Activated naive CD8-positive, alpha-beta T cell (primary cell): Measurements from ENCODE around the gene BCAT1.

Source experiments
- H3K27ac Mint-ChIP-seq: one replicate; pipeline ENCODE4 v1.8.0; 2021; ENCODE audit warnings: mixed read lengths
- H3K27me3 Mint-ChIP-seq: one replicate; pipeline ENCODE4 v1.8.0; 2021; ENCODE audit warnings: mixed read lengths
- H3K36me3 Mint-ChIP-seq: one replicate; pipeline ENCODE4 v1.8.0; 2021; ENCODE audit warnings: mixed read lengths
- H3K4me1 Mint-ChIP-seq: one replicate; pipeline ENCODE4 v1.8.0; 2021; ENCODE audit warnings: low read depth, mixed read lengths
- H3K4me3 Mint-ChIP-seq: one replicate; pipeline ENCODE4 v1.8.0; 2021; ENCODE audit warnings: mild to moderate bottlenecking, mixed read lengths
- H3K9me3 Mint-ChIP-seq: one replicate; pipeline ENCODE4 v1.8.0; 2021; ENCODE audit warnings: low read depth, mixed read lengths

BCAT1 gene

DNA sequence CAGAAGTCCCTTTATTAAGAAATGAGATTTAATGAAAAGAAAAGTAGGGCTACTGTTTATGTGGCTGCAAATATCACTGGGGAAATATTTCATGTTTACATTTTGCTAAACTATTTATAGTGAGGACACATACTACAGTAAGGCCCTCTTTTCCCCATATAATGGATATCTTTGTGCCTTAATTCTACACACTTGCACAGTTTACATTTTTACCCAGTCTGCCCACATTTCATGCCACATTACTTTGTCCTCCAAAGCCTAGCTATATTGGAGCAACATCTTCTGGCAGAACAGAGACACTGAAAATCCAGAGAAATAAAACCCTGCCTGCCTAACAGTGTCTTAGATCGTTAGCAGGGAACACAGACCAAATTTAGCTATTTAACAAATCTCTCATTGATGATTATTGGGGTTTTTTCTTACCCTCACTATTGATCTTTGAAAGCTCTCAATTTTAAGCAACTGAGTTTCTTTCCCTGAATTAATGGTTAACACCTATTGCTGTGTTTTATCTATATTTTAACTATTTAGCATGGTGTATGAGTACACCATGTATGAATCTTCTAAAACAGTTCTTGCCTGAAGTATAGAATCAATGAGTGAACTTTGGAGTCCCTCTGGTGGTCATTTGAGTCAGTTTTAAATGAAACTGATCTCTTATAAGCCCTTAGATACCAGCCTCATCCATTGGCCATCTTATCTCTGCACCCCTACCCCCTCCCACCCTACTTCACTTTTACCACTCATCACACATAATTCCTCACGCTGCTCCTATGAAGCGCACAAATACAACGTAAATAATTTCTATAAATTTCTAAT is 170.2 kb downstream of the BCAT1 start:
- no peaks in the 10 kb centered on the region for H3K9me3 Mint-ChIP-seq
- no peak overlapping the region for H3K27ac Mint-ChIP-seq
- H3K36me3 Mint-ChIP-seq: no peaks in the 10 kb centered on the region
- peaks cover 7% of the 10 kb centered on the region for H3K27me3 Mint-ChIP-seq
- no peaks in the 10 kb centered on the region for H3K4me1 Mint-ChIP-seq
- H3K4me3 Mint-ChIP-seq: no peak overlapping the region

GRCh38 chr12:24777359-24777758 is 171.5 kb downstream of the BCAT1 start:
- H3K4me1 Mint-ChIP-seq: no peaks in the 10 kb centered on the region
- no peak overlapping the region for H3K27ac Mint-ChIP-seq
- no peaks in the 10 kb centered on the region for H3K27me3 Mint-ChIP-seq
- no peaks in the 10 kb centered on the region for H3K36me3 Mint-ChIP-seq
- H3K9me3 Mint-ChIP-seq: no peaks in the 10 kb centered on the region
- no peak overlapping the region for H3K4me3 Mint-ChIP-seq

DNA sequence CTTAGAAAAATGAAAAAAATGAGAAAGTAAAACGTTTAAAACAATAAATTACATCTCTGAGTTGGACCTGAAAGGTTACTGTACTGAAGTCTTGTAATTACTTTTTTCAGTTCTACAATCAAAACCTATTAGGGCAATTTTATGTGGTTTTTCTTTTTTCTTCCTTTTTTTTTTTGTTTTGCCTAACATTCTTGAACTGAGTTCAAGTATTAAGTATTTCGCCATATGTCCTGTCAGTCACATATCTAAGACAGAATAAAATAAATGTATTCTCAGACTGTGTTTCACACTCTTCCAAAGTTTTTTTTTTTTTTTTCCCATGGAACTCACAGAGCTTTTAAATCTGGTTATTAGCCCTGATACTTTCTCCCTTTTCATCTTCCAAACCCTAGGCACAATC is 172.0 kb downstream of the BCAT1 start:
- no peaks in the 10 kb centered on the region for H3K4me1 Mint-ChIP-seq
- H3K27me3 Mint-ChIP-seq: no peaks in the 10 kb centered on the region
- no peak overlapping the region for H3K4me3 Mint-ChIP-seq
- H3K9me3 Mint-ChIP-seq: no peaks in the 10 kb centered on the region
- no peak overlapping the region for H3K27ac Mint-ChIP-seq
- H3K36me3 Mint-ChIP-seq: no peaks in the 10 kb centered on the region

GRCh38 chr12:24775073-24775472 is 173.8 kb downstream of the BCAT1 start:
- no peaks in the 10 kb centered on the region for H3K4me1 Mint-ChIP-seq
- no peak overlapping the region for H3K4me3 Mint-ChIP-seq
- H3K36me3 Mint-ChIP-seq: no peaks in the 10 kb centered on the region
- no peaks in the 10 kb centered on the region for H3K27me3 Mint-ChIP-seq
- H3K27ac Mint-ChIP-seq: no peak overlapping the region
- no peaks in the 10 kb centered on the region for H3K9me3 Mint-ChIP-seq

- Mint-ChIP-seq H3K9me3 (no peaks in the 10 kb centered on the region), H3K27me3 (no peaks in the 10 kb centered on the region), H3K36me3 (no peaks in the 10 kb centered on the region), H3K27ac (no peak overlapping the region), H3K4me1 (no peaks in the 10 kb centered on the region), H3K4me3 (no peak overlapping the region)
Observed at GRCh38 chr12:24773996-24774395, 174.9 kb downstream of the BCAT1 start.

DNA sequence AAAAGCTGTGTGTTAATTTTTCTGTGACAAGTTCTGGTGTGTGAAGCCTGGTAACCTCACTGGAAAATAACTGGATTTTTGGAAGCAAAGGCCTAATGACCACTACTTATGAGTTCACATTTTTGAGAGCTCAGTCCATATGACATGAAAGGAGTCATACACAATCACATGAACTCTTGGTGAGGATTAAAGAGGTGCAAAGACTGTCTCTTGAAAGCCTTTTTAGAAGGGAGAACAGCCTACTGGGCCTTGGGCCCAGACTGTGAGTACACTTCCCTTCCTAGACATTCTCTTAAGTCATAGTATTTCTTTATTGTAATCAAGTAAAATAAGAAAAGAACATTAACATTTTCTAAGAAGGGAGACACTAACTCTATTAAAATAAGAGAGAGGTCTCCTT is 176.1 kb downstream of the BCAT1 start:
- Mint-ChIP-seq H3K27ac (no peak overlapping the region), H3K4me1 (no peaks in the 10 kb centered on the region), H3K9me3 (no peaks in the 10 kb centered on the region), H3K36me3 (no peaks in the 10 kb centered on the region), H3K4me3 (no peak overlapping the region), H3K27me3 (no peaks in the 10 kb centered on the region)

- Mint-ChIP-seq H3K27me3 (no peaks in the 10 kb centered on the region), H3K9me3 (no peaks in the 10 kb centered on the region), H3K27ac (no peak overlapping the region), H3K4me3 (no peak overlapping the region), H3K36me3 (no peaks in the 10 kb centered on the region), H3K4me1 (no peaks in the 10 kb centered on the region)
Observed at GRCh38 chr12:24770821-24771220, 178.1 kb downstream of the BCAT1 start.

DNA sequence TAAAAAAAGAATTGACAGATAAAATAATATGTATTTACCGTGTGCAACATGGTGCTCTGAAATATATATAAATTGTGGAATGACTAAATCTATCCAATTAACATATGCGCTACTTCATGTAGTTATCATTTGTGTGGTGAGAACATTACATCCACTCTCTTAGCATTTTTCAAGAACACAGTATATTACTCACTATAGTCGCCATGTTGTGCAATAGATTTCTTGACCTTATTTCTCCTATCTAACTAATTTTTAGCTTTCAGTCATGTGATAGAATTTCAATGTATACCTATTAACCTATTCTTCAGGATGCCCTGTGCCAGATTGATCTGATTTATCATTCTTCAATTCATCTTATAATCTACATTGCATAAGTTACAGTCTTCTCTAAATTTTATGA is 178.6 kb downstream of the BCAT1 start:
- Mint-ChIP-seq H3K9me3 (no peaks in the 10 kb centered on the region), H3K27ac (no peak overlapping the region), H3K27me3 (peaks cover 2% of the 10 kb centered on the region), H3K4me3 (no peak overlapping the region), H3K36me3 (no peaks in the 10 kb centered on the region), H3K4me1 (no peaks in the 10 kb centered on the region)

GRCh38 chr12:24769682-24770081 is 179.2 kb downstream of the BCAT1 start:
- Mint-ChIP-seq H3K27me3 (peaks cover 2% of the 10 kb centered on the region), H3K4me3 (no peak overlapping the region), H3K4me1 (no peaks in the 10 kb centered on the region), H3K27ac (no peak overlapping the region), H3K36me3 (no peaks in the 10 kb centered on the region), H3K9me3 (no peaks in the 10 kb centered on the region)

DNA sequence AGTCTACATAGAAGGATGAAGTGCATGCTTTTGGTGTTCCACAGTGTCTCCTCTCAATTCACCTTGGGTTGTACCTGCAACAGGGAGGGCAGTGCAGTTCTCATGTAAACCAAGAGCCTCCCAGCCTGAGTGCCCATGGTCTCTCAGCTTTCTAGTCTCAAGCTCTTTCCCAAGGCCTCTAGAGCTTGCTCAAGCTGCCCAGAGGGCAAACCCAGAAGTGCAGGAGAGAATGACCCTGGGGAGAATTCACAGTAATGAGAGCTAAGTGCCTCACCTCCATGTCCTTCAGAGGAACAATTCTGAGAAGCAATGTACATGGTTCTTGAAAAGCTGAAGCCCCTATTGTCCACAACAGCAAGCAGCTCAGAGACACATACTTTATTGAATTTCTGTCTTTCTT is 180.5 kb downstream of the BCAT1 start:
- no peak overlapping the region for H3K4me3 Mint-ChIP-seq

GRCh38 chr12:24767016-24767415 is 181.9 kb downstream of the BCAT1 start:
- no peak overlapping the region for H3K4me3 Mint-ChIP-seq
- no peaks in the 10 kb centered on the region for H3K36me3 Mint-ChIP-seq
- H3K27ac Mint-ChIP-seq: no peak overlapping the region
- no peaks in the 10 kb centered on the region for H3K9me3 Mint-ChIP-seq
- no peaks in the 10 kb centered on the region for H3K4me1 Mint-ChIP-seq
- peaks cover 2% of the 10 kb centered on the region for H3K27me3 Mint-ChIP-seq

More for the DNA sequence above, 180.5 kb downstream of the BCAT1 start:
- Mint-ChIP-seq H3K4me1 (no peaks in the 10 kb centered on the region), H3K9me3 (no peaks in the 10 kb centered on the region), H3K27ac (no peak overlapping the region), H3K36me3 (no peaks in the 10 kb centered on the region), H3K27me3 (peaks cover 2% of the 10 kb centered on the region)

DNA sequence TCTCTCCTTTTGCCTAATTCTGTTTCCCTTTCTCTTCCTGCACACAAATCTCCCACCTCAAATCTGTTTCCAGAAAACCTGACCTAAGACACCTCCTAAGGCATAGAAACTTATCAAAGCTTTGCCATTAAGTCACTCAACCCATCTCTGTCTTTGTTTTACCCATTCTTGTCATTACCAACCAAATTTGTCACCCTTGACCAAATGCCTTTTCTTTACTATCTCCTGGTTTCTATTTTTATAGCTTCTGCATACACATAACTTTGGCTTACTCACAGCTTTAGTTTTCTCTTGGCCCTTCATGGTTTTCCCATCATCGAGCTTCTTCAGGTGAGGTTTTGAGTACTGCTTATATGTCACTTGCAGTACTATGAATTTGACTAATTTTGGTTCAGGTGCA is 184.2 kb downstream of the BCAT1 start:
- Mint-ChIP-seq H3K9me3 (no peaks in the 10 kb centered on the region), H3K27me3 (peaks cover 2% of the 10 kb centered on the region), H3K4me3 (no peak overlapping the region), H3K27ac (no peak overlapping the region), H3K36me3 (no peaks in the 10 kb centered on the region), H3K4me1 (no peaks in the 10 kb centered on the region)

DNA sequence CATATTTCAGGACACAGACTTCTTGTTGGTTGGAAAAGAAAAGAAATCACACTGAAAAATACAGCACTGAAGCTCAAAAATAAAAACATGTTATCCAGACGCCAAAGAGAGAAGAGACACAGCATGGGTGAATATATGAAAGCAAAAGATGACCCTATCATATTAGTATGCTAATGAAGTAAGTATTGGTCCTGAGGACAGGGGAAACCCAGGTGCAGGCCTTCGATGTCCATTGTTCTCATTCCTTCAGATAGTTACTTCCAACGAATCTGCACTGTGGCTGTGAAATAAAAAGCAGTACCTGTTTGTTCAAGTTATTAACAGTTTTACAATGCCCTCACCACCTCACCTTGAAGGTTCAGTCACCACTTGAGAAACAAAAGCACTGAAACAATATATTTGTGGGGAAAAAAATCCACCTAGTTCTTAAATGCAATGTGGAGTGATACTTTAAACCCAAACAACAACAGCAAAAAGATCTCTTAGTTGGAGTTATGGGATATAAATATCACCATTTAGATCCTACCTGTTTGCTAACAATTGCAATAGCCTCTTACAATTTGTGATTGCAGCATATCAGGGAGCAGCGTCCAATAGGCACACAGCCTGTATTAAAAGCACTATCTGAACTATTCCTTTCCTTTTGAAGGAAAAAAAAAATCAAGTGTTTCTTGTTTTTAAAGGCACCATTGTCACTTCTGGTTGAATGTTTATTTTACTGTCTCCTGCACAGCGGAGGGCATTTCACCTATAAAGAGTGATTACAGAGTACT is 188.1 kb downstream of the BCAT1 start:
- Mint-ChIP-seq H3K27ac (no peak overlapping the region), H3K4me3 (no peak overlapping the region), H3K4me1 (no peaks in the 10 kb centered on the region), H3K27me3 (peaks cover 2% of the 10 kb centered on the region), H3K36me3 (no peaks in the 10 kb centered on the region), H3K9me3 (no peaks in the 10 kb centered on the region)

- H3K27me3 Mint-ChIP-seq: no peaks in the 10 kb centered on the region
- H3K9me3 Mint-ChIP-seq: no peaks in the 10 kb centered on the region
- H3K27ac Mint-ChIP-seq: no peak overlapping the region
- H3K4me1 Mint-ChIP-seq: no peaks in the 10 kb centered on the region
- H3K4me3 Mint-ChIP-seq: no peak overlapping the region
- no peaks in the 10 kb centered on the region for H3K36me3 Mint-ChIP-seq
Observed at GRCh38 chr12:24760162-24760561, 188.7 kb downstream of the BCAT1 start.
